Muscle layer of colon (tissue), 2 donors: ENCODE results near the gene FNDC10.
"Not testable (repeated sequence)": the region's sequence is repeated elsewhere in the genome, so short reads cannot be mapped to it uniquely, and the experiment has no call there.

Experiments
- H3K27ac ChIP-seq: one replicate; pipeline ENCODE4 v1.7.0; 2013; ENCODE audit warnings: low read depth, mild to moderate bottlenecking, low read length, moderate library complexity
- H3K27me3 ChIP-seq, 2 donors: one replicate each; pipeline ENCODE4 v1.7.0; 2013; ENCODE audit warnings: low read length in 2 of 2, mild to moderate bottlenecking in 2 of 2; ENCODE audit not compliant: insufficient read depth in 2 of 2, control insufficient read depth in 1 of 2
- H3K36me3 ChIP-seq: one replicate; pipeline ENCODE4 v1.7.0; 2013; ENCODE audit warnings: mild to moderate bottlenecking, low read length; ENCODE audit not compliant: insufficient read depth
- H3K4me1 ChIP-seq: one replicate; pipeline ENCODE4 v1.7.0; 2013; ENCODE audit warnings: mild to moderate bottlenecking, low read length; ENCODE audit not compliant: insufficient read depth
- H3K4me3 ChIP-seq, 2 donors: one replicate each; pipeline ENCODE4 v1.7.0; 2013; ENCODE audit warnings: low read length in 2 of 2, low read depth in 1 of 2, mild to moderate bottlenecking in 1 of 2, moderate library complexity in 1 of 2
- H3K9ac ChIP-seq: one replicate; pipeline ENCODE4 v1.7.0; 2013; ENCODE audit warnings: low read length
- H3K9me3 ChIP-seq: one replicate; pipeline ENCODE4 v1.7.0; 2013; ENCODE audit warnings: mild to moderate bottlenecking, low read length
- donor health status: abdominal sarcoma.
- donor health status: Adenocarcinoma of cecum.

The FNDC10 gene

DNA sequence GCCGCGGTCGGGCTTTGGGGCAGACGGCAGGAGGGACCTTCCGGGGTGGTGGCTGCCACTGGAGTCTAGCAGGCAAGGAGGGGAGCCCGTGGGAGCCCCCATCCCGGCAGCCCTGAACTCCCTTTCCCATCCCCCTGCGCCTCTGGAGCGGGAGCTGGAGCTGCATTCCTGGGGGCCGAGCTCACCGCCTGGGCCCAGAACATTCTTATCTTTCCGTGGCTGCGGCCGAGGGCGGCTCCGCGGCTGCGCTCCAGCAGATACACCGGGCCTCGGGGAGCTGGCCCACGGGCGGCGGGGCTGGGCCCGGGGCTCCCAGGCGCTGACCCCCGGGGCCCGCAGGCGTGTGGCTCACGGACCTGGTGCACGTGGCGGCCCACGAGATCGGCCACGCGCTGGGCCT is 33.5 kb upstream of the FNDC10 start:
- H3K27ac ChIP-seq, H3K4me1 ChIP-seq, H3K9ac ChIP-seq, H3K4me3 ChIP-seq, H3K36me3 ChIP-seq, H3K9me3 ChIP-seq: not testable (repeated sequence)
- peaks cover 0 to 29% of the 10 kb centered on the region in 2 donors for H3K27me3 ChIP-seq

DNA sequence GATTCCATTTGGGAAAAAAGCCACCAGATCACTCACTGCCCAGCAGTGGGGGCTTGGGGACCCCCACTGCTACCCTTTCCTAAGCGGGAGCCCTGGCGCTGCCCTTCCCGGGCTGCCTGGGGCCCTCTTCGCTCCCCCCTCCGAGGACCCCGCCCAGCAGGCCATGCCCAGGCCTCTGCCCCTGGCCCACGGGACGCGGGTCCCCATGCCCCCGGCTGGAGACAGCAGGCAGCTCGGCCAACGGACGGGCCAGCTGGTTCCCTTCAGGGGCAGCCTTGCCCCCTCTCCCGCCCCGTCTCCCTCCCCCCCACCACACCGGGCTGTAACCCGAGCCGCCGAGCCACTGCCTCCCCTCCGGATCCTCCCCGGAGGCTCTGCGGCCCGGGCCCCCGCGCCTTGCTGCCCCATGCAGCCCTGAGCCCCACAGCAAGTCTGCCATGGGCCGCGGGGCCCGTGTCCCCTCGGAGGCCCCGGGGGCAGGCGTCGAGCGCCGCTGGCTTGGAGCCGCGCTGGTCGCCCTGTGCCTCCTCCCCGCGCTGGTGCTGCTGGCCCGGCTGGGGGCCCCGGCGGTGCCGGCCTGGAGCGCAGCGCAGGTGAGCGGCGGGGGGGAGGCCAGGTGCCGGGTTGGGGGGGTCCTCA is 32.0 kb upstream of the FNDC10 start, which contains the start of gene MMP23B:
Gene MMP23B (plus strand): TSS at position 392 of the 639 bp plus-strand sequence. CDS start 46 bp downstream, at position 438.
- Histone ChIP-seq H3K27me3 (peaks cover 0 to 31% of the 10 kb centered on the region in 2 donors), H3K9ac (no peak within 1 kb of the TSS), H3K27ac (no peak within 1 kb of the TSS), H3K36me3 (no peaks in the 10 kb centered on the region), H3K9me3 (no peaks in the 10 kb centered on the region), H3K4me1 (no peaks in the 10 kb centered on the region), H3K4me3 (no peak within 1 kb of the TSS)

DNA sequence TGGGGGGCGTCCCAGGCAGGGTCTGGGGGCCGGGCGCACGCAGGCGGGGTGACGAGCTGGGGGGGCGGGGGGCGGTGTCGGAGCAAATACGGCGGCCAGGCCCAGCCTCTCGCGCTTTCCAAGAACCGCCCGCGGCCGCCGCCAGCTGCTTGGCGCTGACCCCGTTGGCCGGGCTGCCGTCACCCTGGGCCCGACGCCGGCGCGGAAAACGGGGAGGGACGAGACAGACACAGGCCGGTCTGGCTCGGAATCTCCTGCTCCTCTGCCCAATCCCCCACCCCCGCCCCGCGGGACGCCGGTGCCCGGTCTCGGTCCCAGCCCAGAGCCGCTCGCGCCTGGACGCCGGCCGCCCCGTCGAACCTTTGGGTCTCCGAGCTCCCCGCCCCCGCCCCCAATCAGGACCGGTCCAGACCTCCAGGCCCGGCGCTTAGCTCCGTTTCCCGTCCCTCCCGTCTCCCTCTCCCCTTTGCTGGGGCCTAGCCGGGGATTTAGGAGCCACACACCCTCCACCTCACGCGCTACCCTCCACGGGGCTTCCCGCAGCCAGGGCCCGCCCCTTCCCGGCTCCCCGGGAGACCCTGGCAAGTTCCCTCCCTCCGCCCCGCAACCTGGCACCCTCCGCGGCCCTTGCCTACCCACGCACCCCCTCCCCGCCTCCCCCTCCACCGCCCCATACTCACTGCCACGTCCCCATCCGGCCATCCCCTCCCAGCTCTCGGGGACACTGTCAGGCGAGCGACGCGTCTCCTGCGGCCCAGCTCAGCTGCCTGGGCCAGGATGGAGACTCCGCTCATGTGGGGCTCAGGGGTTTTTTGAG is 31.2 kb upstream of the FNDC10 start:
- H3K27ac ChIP-seq: no peak overlapping the region
- H3K27me3 ChIP-seq: peaks cover 0 to 31% of the 10 kb centered on the region in 2 donors
- no peaks in the 10 kb centered on the region for H3K4me1 ChIP-seq
- no peaks in the 10 kb centered on the region for H3K9me3 ChIP-seq
- no peak overlapping the region for H3K9ac ChIP-seq
- no peaks in the 10 kb centered on the region for H3K36me3 ChIP-seq
- H3K4me3 ChIP-seq: no peak overlapping the region

DNA sequence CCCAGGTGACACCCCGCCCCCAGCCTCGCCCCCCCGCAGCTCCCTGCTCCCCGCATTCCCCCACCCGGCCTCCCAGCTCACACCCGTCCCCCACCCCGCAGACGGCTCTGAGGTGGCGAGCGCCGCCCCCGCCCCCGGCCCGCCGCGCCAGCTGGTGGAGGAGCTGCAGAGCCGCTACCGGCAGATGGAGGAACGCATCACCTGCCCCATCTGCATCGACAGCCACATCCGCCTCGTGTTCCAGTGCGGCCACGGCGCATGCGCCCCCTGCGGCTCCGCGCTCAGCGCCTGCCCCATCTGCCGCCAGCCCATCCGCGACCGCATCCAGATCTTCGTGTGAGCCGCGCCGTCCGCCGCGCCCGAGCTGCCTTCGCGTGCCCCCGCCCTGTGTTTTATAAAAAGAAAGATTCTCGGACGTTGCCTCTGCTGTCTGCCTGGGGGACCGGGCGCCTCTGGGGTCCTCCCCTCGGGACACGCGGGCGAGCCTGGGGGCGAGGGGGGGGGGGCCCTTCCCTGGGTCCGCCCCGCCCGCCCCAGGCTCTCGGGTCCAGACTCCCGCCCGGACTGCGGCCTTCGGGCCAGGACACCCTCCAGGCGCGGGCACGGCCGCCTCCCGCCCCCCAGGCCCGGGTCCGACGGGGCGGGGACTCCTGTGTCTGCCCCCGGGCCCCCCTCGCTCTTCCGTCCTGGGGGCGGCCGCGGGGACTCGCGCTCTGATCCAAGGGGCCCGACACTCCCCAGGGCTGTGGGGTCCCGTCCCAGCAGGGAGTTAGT is 30.4 kb upstream of the FNDC10 start:
- Histone ChIP-seq H3K36me3 (no peaks in the 10 kb centered on the region), H3K9ac (no peak overlapping the region), H3K4me3 (no peak overlapping the region), H3K27ac (no peak overlapping the region), H3K4me1 (no peaks in the 10 kb centered on the region), H3K9me3 (no peaks in the 10 kb centered on the region), H3K27me3 (peaks cover 0 to 31% of the 10 kb centered on the region in 2 donors)

DNA sequence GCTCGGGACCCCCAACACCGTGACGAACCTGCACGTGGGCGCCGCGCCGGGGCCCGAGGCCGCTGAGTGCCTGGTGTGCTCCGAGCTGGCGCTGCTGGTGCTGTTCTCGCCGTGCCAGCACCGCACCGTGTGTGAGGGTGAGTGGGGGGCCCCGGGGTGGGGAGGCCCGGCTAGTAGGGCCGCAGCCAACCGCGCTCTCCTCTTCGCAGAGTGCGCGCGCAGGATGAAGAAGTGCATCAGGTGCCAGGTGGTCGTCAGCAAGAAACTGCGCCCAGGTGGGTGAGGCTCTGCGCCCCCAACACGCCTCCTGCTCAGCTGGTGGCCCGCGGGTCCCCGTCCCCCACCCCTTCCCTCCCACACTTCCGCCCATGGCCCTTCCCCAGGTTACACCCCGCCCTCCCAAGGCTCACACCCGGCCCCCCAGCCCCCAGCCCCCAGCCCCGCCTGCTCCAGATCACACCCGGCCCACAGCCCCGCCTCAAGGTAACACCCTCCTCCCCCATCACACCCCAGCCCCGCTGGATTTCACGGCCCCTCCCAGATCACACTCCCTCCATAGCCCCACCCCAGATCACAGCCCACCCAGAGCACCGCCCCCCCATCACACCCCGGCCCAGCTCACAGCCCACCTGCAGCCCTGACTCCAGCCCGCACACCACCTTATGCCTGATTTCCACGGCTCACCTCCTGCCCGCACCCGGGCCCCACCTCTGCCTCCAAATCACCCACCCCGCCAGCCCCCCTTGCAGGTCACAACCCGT is 29.7 kb upstream of the FNDC10 start:
- H3K9me3 ChIP-seq: no peaks in the 10 kb centered on the region
- no peaks in the 10 kb centered on the region for H3K36me3 ChIP-seq
- peaks cover 0 to 31% of the 10 kb centered on the region in 2 donors for H3K27me3 ChIP-seq
- H3K4me1 ChIP-seq: no peaks in the 10 kb centered on the region
- H3K4me3 ChIP-seq: no peak overlapping the region
- no peak overlapping the region for H3K9ac ChIP-seq
- no peak overlapping the region for H3K27ac ChIP-seq

DNA sequence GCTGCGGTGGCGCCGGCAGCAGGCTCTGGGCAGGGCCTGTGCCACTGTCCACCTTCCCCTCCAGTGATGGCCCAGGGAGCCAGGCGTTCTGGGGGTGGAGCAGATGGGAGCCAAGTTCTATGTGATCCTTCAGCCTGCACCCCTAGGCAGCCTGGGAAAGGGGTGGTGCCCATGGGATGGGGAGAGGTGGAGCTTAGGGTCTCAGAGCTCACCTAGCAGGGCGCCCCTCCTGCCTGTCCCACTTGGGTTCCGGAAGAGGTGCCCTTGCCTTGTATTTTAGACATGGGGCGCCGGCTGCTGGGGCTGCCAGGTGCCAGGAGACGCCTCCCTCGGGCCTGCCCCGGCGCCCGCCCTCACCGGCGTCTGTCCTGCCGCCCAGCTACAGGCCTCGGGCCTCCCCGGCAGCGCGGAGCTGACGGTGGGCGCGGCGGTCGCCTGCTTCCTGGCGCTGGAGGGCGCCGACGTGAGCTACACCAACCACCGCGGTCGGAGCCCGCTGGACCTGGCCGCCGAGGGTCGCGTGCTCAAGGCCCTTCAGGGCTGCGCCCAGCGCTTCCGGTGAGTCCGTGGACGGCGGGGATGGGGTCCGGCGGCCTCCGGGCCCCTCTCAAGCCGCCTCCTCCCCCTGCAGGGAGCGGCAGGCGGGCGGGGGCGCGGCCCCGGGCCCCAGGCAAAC is 29.0 kb upstream of the FNDC10 start:
- Histone ChIP-seq H3K9me3 (no peaks in the 10 kb centered on the region), H3K27me3 (peaks cover 0 to 31% of the 10 kb centered on the region in 2 donors), H3K9ac (no peak overlapping the region), H3K36me3 (no peaks in the 10 kb centered on the region), H3K4me3 (no peak overlapping the region), H3K4me1 (no peaks in the 10 kb centered on the region), H3K27ac (no peak overlapping the region)

DNA sequence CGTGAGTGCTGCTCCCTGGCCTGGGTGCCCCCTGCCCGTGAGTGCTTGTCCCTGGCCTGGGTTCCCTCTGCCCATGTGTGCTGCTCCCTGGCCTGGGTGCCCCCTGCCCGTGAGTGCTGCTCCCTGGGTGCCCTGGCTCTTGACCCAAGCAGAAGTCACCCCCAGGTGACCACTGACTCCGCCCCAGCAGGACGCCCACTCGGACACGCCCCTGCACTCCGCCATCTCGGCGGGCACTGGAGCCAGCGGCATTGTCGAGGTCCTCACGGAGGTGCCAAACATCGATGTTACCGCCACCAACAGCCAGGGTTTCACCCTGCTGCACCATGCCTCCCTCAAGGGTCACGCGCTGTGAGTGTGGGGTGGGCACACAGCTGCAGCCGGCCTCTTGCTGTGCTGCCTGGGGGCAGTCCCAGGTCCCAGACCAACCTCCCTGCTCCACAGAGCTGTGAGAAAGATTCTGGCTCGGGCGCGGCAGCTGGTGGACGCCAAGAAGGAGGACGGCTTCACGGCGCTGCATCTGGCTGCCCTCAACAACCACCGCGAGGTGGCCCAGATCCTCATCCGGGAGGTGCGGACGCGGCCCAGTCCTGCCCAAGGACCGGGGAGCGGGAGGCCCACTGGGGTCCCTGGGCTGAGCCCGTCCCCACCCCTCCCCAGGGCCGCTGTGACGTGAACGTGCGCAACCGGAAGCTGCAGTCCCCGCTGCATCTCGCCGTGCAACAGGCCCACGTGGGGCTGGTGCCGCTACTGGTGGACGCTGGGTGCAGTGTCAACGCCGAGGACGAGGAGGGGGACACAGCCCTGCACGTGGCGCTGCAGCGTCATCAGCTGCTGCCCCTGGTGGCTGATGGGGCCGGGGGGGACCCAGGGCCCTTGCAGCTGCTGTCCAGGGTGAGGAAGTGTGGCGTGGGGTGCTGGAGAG is 28.2 kb upstream of the FNDC10 start:
- Histone ChIP-seq H3K36me3 (no peaks in the 10 kb centered on the region), H3K9ac (no peak overlapping the region), H3K9me3 (no peaks in the 10 kb centered on the region), H3K27ac (no peak overlapping the region), H3K27me3 (peaks cover 0 to 31% of the 10 kb centered on the region in 2 donors), H3K4me1 (no peaks in the 10 kb centered on the region), H3K4me3 (no peak overlapping the region)

DNA sequence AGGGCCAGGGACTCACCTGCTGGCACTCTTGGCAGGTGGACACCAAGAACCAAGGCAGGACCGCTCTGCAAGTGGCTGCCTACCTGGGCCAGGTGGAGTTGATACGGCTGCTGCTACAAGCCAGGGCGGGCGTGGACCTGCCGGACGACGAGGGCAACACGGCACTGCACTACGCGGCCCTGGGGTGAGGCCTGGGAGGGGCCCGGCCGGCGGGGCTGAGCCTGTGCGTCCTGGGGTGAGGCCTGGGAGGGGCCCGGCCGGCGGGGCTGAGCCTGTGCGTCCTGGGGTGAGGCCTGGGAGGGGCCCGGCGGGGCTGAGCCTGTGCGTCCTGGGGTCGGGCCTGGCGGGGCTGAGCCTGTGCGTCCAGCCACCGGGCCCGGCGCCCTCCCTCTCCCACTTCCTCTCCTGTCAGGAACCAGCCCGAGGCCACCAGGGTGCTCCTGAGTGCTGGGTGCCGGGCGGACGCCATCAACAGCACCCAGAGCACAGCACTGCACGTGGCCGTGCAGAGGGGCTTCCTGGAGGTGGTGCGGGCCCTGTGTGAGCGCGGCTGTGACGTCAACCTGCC is 27.4 kb upstream of the FNDC10 start:
- Histone ChIP-seq H3K36me3 (no peaks in the 10 kb centered on the region), H3K4me3 (no peak overlapping the region), H3K9me3 (no peaks in the 10 kb centered on the region), H3K27me3 (peaks cover 0 to 30% of the 10 kb centered on the region in 2 donors), H3K9ac (no peak overlapping the region), H3K4me1 (no peaks in the 10 kb centered on the region), H3K27ac (no peak overlapping the region)

DNA sequence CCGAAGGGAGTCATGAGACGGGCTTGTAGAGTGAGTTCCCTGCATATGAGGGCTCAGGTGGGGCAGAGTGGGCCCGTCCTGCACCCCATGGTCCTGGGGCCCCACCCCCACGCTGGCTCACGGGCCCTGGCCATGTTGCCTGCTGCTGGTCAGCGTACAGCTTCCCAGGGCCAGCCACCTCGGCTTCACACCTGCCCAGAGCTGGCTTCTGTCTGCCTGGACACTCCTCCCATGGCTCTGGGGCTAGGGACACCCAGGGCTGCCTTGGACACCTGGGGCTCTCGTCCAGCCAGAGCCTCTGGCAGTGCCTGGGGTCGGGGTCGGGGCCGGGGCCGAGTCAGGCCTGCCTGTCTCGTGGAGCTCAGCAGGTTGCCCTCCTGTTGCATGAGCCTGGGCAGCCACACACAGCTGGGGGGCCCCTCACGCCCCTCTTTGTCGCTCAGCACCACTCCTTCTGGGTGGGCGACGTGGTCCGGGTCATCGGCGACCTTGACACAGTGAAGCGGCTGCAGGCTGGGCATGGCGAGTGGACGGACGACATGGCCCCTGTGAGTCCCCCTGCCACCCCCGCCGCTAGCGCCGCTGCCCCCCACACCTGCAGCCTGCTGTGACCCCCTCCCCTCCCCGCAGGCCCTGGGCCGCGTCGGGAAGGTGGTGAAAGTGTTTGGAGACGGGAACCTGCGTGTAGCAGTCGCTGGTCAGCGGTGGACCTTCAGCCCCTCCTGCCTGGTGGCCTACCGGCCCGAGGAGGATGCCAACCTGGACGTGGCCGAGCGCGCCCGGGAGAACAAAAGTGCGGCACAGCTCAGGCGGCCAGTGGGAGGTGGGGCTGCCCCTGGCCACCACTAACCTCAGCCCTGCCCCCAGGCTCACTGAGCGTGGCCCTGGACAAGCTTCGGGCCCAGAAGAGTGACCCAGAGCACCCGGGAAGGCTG is 26.5 kb upstream of the FNDC10 start:
- H3K4me3 ChIP-seq: no peak overlapping the region

More for the DNA sequence above, 26.5 kb upstream of the FNDC10 start:
- Histone ChIP-seq H3K27ac (no peak overlapping the region), H3K4me1 (no peaks in the 10 kb centered on the region), H3K9me3 (no peaks in the 10 kb centered on the region), H3K36me3 (no peaks in the 10 kb centered on the region), H3K9ac (no peak overlapping the region), H3K27me3 (peaks cover 0 to 22% of the 10 kb centered on the region in 2 donors)
